CD14-positive monocyte (primary cell): Measurements from ENCODE around the gene MADCAM1. TPM values are rescaled to one million over a fixed set of nuclear protein-coding genes. Genes with fewer than 3 reads are reported as not detected.

Source experiments
- DNase-seq, 3 donors: peaks; one replicate each; pipeline ENCODE4 v3.0.0-alpha.2; 2011 to 2022
- H2AFZ ChIP-seq: 2 replicates; pipeline ENCODE4 v1.6.0; 2012; ENCODE audit warnings: mild to moderate bottlenecking, low read depth, low read length, inconsistent platforms; ENCODE audit not compliant: insufficient read depth, poor library complexity, severe bottlenecking
- H3K27ac ChIP-seq, 2 donors: 1 replicate in 1 of 2; 2 replicates in 1 of 2; pipeline ENCODE4 v1.5.1; 2012 to 2013; ENCODE audit warnings: low read length in 2 of 2, control low read depth in 1 of 2, inconsistent platforms in 1 of 2, low read depth in 1 of 2, mild to moderate bottlenecking in 1 of 2
- H3K27me3 ChIP-seq, 2 donors: one replicate each; pipeline versions ENCODE4 v1.6.0 to v1.6.1; 2011 to 2013; ENCODE audit warnings: low read length in 2 of 2; ENCODE audit not compliant: control insufficient read depth in 2 of 2, insufficient read depth in 2 of 2
- H3K36me3 ChIP-seq, 2 donors: replicated peaks in 1 of 2; 1 replicate in 1 of 2; 2 replicates in 1 of 2; pipeline versions ENCODE4 v1.5.1 to v1.6.1; 2012 to 2013; ENCODE audit warnings: low read length in 2 of 2, control low read depth in 1 of 2, inconsistent platforms in 1 of 2, mild to moderate bottlenecking in 1 of 2; ENCODE audit not compliant: insufficient read depth in 2 of 2, control insufficient read depth in 1 of 2
- H3K4me1 ChIP-seq, 2 donors: 1 replicate in 1 of 2; 2 replicates in 1 of 2; pipeline versions ENCODE4 v1.5.1 to v1.6.1; 2012 to 2013; ENCODE audit warnings: low read length in 2 of 2, control low read depth in 1 of 2, inconsistent platforms in 1 of 2, mild to moderate bottlenecking in 1 of 2, moderate library complexity in 1 of 2; ENCODE audit not compliant: insufficient read depth in 2 of 2, control insufficient read depth in 1 of 2
- H3K4me2 ChIP-seq: replicated peaks from 2 replicates; pipeline ENCODE3; 2012; ENCODE audit warnings: low read length, moderate library complexity, mild to moderate bottlenecking; ENCODE audit not compliant: poor library complexity, severe bottlenecking; ENCODE audit errors: extremely low read depth
- H3K4me3 ChIP-seq, 3 experiments: fragments of 200-600 bp in 1 of 3; sonication (generic) in 1 of 3; replicated peaks in 1 of 3; 1 replicate in 2 of 3; 2 replicates in 1 of 3; pipeline ENCODE4 v1.5.1; 2011 to 2013; ENCODE audit warnings: low read length in 3 of 3, mild to moderate bottlenecking in 3 of 3, control low read depth in 2 of 3, low read depth in 2 of 3, inconsistent platforms in 1 of 3, moderate library complexity in 1 of 3
- H3K79me2 ChIP-seq: 2 replicates; pipeline ENCODE4 v1.6.0; 2012; ENCODE audit warnings: mild to moderate bottlenecking, control low read depth, inconsistent platforms, low read length, moderate library complexity; ENCODE audit not compliant: insufficient read depth
- H3K9ac ChIP-seq: 2 replicates; pipeline ENCODE4 v1.6.0; 2017; ENCODE audit warnings: low read length, mild to moderate bottlenecking; ENCODE audit not compliant: insufficient read depth, poor library complexity, severe bottlenecking
- H3K9me3 ChIP-seq, 2 donors: replicated peaks in 1 of 2; 1 replicate in 1 of 2; 2 replicates in 1 of 2; pipeline versions ENCODE4 v1.5.1 to v1.6.1; 2012 to 2013; ENCODE audit warnings: low read length in 2 of 2, control low read depth in 1 of 2; ENCODE audit not compliant: control insufficient read depth in 1 of 2, insufficient read depth in 1 of 2
- H4K20me1 ChIP-seq: 2 replicates; pipeline ENCODE4 v1.6.0; 2012; ENCODE audit warnings: mild to moderate bottlenecking, low read length, control low read depth, moderate library complexity; ENCODE audit not compliant: insufficient read depth
- H3K27ac Mint-ChIP-seq, 7 donors: one replicate each; pipeline ENCODE4 v1.8.0; 2020; ENCODE audit warnings: mild to moderate bottlenecking in 7 of 7, mixed read lengths in 7 of 7, moderate library complexity in 6 of 7, inconsistent platforms in 2 of 7
- H3K27me3 Mint-ChIP-seq, 3 donors: one replicate each; pipeline ENCODE4 v1.8.0; 2021 to 2022; ENCODE audit warnings: low read depth in 3 of 3, mild to moderate bottlenecking in 3 of 3, mixed read lengths in 3 of 3, moderate library complexity in 3 of 3, inconsistent platforms in 1 of 3
- H3K36me3 Mint-ChIP-seq, 2 donors: one replicate each; pipeline ENCODE4 v1.8.0; 2020; ENCODE audit warnings: mixed read lengths in 2 of 2, inconsistent platforms in 1 of 2, mild to moderate bottlenecking in 1 of 2
- H3K4me1 Mint-ChIP-seq: one replicate; pipeline ENCODE4 v1.8.0; 2020; ENCODE audit warnings: mild to moderate bottlenecking, mixed read lengths
- H3K4me3 Mint-ChIP-seq, 2 donors: one replicate each; pipeline ENCODE4 v1.8.0; 2020; ENCODE audit warnings: mild to moderate bottlenecking in 2 of 2, mixed read lengths in 2 of 2, moderate library complexity in 1 of 2
- H3K9me3 Mint-ChIP-seq, 7 donors: one replicate each; pipeline ENCODE4 v1.8.0; 2020 to 2022; ENCODE audit warnings: mixed read lengths in 7 of 7, mild to moderate bottlenecking in 6 of 7, moderate library complexity in 6 of 7, inconsistent platforms in 2 of 7
- CTCF ChIP-seq: fragments of 200-600 bp; IDR thresholded peaks from one replicate; pipeline ENCODE4 v1.8.0; 2022; ENCODE audit warnings: antibody characterized with exemption, mild to moderate bottlenecking
- WGBS: methylation state at CpG from one replicate; pipeline ENCODE4 v1.1.5; 2013; ENCODE audit warnings: missing lambda C conversion rate; ENCODE audit not compliant: insufficient coverage; 5-methylcytosine and 5-hydroxymethylcytosine counted together
- intact Hi-C, 2 donors: fragments of 100-400 bp; cut with micrococcal nuclease; formaldehyde crosslinking; loops; one replicate each; pipeline versions ENCODE4 v1.15.0 to v1.15.1; 2023
- polyA plus RNA-seq, 3 donors: library from polyadenylated mRNA; depleted of rRNA in 1 of 3; unstranded in 2 of 3; stranded (reverse) in 1 of 3; fragments of 300-500 nt in 2 of 3; fragments of >200 nt in 1 of 3; fragmentation: Illumina TruSeq in 2 of 3; gene quantifications; 1 replicate in 2 of 3; 2 replicates in 1 of 3; pipeline ENCODE4 v1.2.3, GENCODE V29; 2012 to 2021

The MADCAM1 gene
- polyA plus RNA-seq, 3 donors = 0.17 TPM; not detected in 2

DNA sequence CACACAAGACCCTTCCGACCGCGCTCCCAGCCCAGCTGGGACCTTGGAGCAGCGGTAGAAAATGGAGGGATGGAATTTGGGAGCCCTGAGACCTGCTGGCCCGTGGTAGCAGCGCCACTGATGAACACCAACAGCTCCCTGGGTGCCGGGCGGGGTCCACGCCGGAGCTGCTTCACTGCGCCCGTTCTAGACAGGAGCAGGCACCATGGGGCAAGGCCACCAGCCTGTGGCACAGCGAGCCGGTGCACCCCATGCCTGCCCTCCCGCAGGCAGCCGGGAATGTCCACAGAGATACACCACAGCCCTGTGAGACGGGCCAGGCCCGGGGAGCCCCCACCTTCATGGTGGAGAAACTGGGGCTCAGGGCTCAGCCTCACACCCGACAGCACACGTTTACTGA lies 25.6 kb upstream of the MADCAM1 start:
- H4K20me1 ChIP-seq = no peaks in the 10 kb centered on the region
- H2AFZ ChIP-seq = no peak overlapping the region
- no peaks in the 10 kb centered on the region for H3K27me3 ChIP-seq
- Mint-ChIP-seq H3K27me3 (peaks cover 2 to 14% (median 5%) of the 10 kb centered on the region in 3 donors), H3K36me3 (no peaks in the 10 kb centered on the region), H3K4me3 (no peak overlapping the region), H3K27ac (no peak overlapping the region), H3K4me1 (no peaks in the 10 kb centered on the region), H3K9me3 (peaks cover 0 to 5% (median 0%) of the 10 kb centered on the region in 7 donors)
- H3K36me3 ChIP-seq = no peaks in the 10 kb centered on the region
- no peak overlapping the region for H3K27ac ChIP-seq
- H3K79me2 ChIP-seq = no peaks in the 10 kb centered on the region
- H3K4me3 ChIP-seq = no peak overlapping the region
- intact Hi-C loops = no loop called here
- no peaks in the 10 kb centered on the region for H3K9me3 ChIP-seq
- H3K4me1 ChIP-seq = no peaks in the 10 kb centered on the region
- H3K4me2 ChIP-seq = no peak overlapping the region
- no peak overlapping the region for H3K9ac ChIP-seq
- no peak for DNase-seq
- no peak for TF ChIP-seq CTCF
- 93% methylated on average over 15 of the region's 20 CpGs for WGBS

GRCh38 chr19:472005-472858 lies 24.1 kb upstream of the MADCAM1 start:
- Mint-ChIP-seq H3K4me3 (no peak overlapping the region), H3K36me3 (no peaks in the 10 kb centered on the region), H3K9me3 (no peaks in the 10 kb centered on the region), H3K27me3 (peaks cover 3 to 13% (median 3%) of the 10 kb centered on the region in 3 donors), H3K4me1 (no peaks in the 10 kb centered on the region), H3K27ac (peak overlapping the region in 1 of 7 donors; percentile 20)
- Histone ChIP-seq H2AFZ (no peak overlapping the region), H3K4me3 (no peak overlapping the region), H3K27me3 (no peaks in the 10 kb centered on the region), H3K9ac (no peak overlapping the region), H3K36me3 (no peaks in the 10 kb centered on the region), H3K27ac (no peak overlapping the region), H3K4me1 (no peaks in the 10 kb centered on the region), H4K20me1 (no peaks in the 10 kb centered on the region), H3K9me3 (no peaks in the 10 kb centered on the region), H3K4me2 (no peak overlapping the region), H3K79me2 (no peaks in the 10 kb centered on the region)
- DNase-seq = no peak
- TF ChIP-seq CTCF = no peak
- 75% methylated on average over 19 of the region's 23 CpGs for WGBS
- intact Hi-C loops = no loop called here
